ENCODE data around the gene SLIT1. TPM values are rescaled to one million over a fixed set of nuclear protein-coding genes. Genes with fewer than 3 reads are reported as not detected.

The SLIT1 gene
- total RNA-seq, 4 donors from 2014 or later: 0.28 to 1.7 TPM; not detected in 2

- TF ChIP-seq POLR2A (IDR thresholded peaks at IDR 0.05): no peak
- TF ChIP-seq CTCF (IDR thresholded peaks at IDR 0.05): no peak
- H3K27me3 ChIP-seq: no peaks in the 10 kb centered on the region
- H3K4me1 ChIP-seq: peaks cover 0 to 4% (median 0%) of the 10 kb centered on the region in 4 donors
- no peaks in the 10 kb centered on the region for H3K9me3 ChIP-seq
- H3K36me3 ChIP-seq: no peaks in the 10 kb centered on the region
- H3K4me3 ChIP-seq: no peak overlapping the region
- no peak for DNase-seq
- no peak overlapping the region for H3K27ac ChIP-seq
These were observed 193.0 kb downstream of the SLIT1 start for GRCh38 chr10:96992721-96993120.

GRCh38 chr10:96991313-96991841 lies 194.4 kb downstream of the SLIT1 start:
- no peak for DNase-seq
- TF ChIP-seq CTCF (IDR thresholded peaks at IDR 0.05) (no peak), POLR2A (IDR thresholded peaks at IDR 0.05) (no peak)
- Histone ChIP-seq H3K36me3 (no peaks in the 10 kb centered on the region), H3K4me1 (peaks cover 0 to 4% (median 0%) of the 10 kb centered on the region in 4 donors), H3K4me3 (no peak overlapping the region), H3K9me3 (no peaks in the 10 kb centered on the region), H3K27me3 (no peaks in the 10 kb centered on the region), H3K27ac (no peak overlapping the region)

- H3K9me3 ChIP-seq: no peaks in the 10 kb centered on the region
- DNase-seq: no peak
- H3K36me3 ChIP-seq: no peaks in the 10 kb centered on the region
- H3K4me1 ChIP-seq: peaks cover 0 to 4% (median 0%) of the 10 kb centered on the region in 4 donors
- H3K4me3 ChIP-seq: no peak overlapping the region
- no peaks in the 10 kb centered on the region for H3K27me3 ChIP-seq
- TF ChIP-seq POLR2A (IDR thresholded peaks at IDR 0.05) (no peak), CTCF (IDR thresholded peaks at IDR 0.05) (no peak)
- no peak overlapping the region for H3K27ac ChIP-seq
These were observed 197.3 kb downstream of the SLIT1 start for GRCh38 chr10:96988426-96988825.

GRCh38 chr10:96987842-96988175 lies 197.9 kb downstream of the SLIT1 start:
- Histone ChIP-seq H3K27ac (no peak overlapping the region), H3K4me1 (peaks cover 0 to 4% (median 0%) of the 10 kb centered on the region in 4 donors), H3K4me3 (no peak overlapping the region), H3K27me3 (no peaks in the 10 kb centered on the region), H3K36me3 (no peaks in the 10 kb centered on the region), H3K9me3 (no peaks in the 10 kb centered on the region)
- no peak for TF ChIP-seq CTCF (IDR thresholded peaks at IDR 0.05)
- no peak for TF ChIP-seq POLR2A (IDR thresholded peaks at IDR 0.05)
- no peak for DNase-seq

- no peak for DNase-seq
- H3K36me3 ChIP-seq: peaks cover 0 to 5% (median 0%) of the 10 kb centered on the region in 3 donors
- no peak overlapping the region for H3K27ac ChIP-seq
- TF ChIP-seq POLR2A (IDR thresholded peaks at IDR 0.05) (no peak), CTCF (IDR thresholded peaks at IDR 0.05) (no peak)
- no peaks in the 10 kb centered on the region for H3K27me3 ChIP-seq
- H3K9me3 ChIP-seq: no peaks in the 10 kb centered on the region
- no peak overlapping the region for H3K4me3 ChIP-seq
- H3K4me1 ChIP-seq: peaks cover 0 to under 1% (median 0%) of the 10 kb centered on the region in 4 donors
These were observed 198.5 kb downstream of the SLIT1 start for GRCh38 chr10:96987141-96987841.
